ENCODE measurements around the gene SMDT1. TPM values are rescaled to one million over a fixed set of nuclear protein-coding genes. Genes with fewer than 3 reads are reported as not detected.
"Not testable (repeated sequence)": the region's sequence is repeated elsewhere in the genome, so short reads cannot be mapped to it uniquely, and the experiment has no call there.

Gene SMDT1
- total RNA-seq, 1 donor, result 18.6 TPM

DNA sequence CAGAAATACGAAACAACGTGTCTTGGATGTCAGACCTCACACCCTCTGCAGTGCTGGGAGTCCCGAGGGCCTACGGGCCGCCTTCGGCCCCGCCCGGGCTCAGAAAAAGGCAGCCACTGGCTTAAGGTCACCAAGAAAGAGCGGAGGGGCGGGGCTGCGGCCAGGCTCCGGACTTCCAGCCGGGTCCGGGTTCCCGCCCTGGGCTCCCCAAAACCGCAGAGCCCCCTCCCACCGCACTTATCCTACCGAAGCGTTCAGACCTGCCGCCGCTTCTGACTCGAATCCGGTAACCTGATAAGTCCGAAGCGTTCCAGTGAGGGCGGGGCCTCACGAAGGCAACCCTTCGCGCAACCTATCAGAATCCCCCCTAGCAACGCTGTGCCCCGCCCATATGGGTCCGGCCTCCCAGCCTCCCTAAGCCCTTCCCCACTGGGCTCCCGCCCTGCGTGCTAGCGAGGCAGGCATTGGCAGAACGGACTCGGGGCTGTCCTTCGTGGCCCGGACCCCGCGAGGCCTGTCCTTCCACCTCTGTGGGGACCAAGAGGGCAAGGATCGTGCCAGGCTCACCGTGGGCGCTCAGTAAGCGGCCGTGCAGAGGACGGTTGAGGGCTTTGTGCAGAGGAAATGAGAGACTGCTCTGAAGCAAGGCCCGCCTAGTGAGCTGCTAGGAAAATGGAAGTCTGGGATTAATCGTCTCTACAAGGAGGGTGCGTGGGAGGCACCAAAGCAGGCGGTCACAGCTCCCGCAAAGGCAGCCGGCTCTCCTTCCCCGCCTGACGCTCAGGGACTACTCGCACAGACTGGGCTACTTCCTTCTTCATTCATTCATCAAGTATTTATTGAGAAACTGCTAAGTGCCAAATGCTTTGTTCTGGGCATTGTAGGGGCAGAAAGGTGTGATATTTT is 8.7 kb upstream of the SMDT1 start, which contains the start of gene NAGA:
NAGA (minus strand) TSS at position 296 of the 906 bp plus-strand sequence. CDS start 515 bp downstream, outside the sequence.
- DNase-seq (ENCODE audit: low read depth in 2 of 3, low spot score in 2 of 3), result peak; percentile 67 to 97 (median 94)

DNA sequence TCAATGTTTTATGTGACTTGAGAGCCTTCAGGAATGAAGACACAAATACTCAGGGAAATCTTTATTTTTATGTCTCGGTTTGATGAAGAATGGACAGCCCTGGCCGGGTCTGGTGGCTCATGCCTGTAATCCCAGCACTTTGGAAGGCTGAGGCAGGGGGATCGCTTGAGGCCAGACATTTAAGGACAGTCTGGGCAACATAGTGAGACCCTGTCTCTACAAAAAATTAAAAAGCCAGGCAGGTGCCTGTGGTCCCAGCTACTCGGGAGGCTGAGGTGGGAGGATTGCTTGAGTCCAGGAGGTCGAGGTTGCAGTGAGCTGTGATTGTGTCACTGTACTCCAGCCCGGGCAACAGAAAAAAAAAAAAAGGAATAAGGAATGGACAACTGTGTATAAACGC is 8.0 kb upstream of the SMDT1 start:
- DNase-seq (ENCODE audit: low read depth in 2 of 3, low spot score in 2 of 3), result not testable (repeated sequence)

DNA sequence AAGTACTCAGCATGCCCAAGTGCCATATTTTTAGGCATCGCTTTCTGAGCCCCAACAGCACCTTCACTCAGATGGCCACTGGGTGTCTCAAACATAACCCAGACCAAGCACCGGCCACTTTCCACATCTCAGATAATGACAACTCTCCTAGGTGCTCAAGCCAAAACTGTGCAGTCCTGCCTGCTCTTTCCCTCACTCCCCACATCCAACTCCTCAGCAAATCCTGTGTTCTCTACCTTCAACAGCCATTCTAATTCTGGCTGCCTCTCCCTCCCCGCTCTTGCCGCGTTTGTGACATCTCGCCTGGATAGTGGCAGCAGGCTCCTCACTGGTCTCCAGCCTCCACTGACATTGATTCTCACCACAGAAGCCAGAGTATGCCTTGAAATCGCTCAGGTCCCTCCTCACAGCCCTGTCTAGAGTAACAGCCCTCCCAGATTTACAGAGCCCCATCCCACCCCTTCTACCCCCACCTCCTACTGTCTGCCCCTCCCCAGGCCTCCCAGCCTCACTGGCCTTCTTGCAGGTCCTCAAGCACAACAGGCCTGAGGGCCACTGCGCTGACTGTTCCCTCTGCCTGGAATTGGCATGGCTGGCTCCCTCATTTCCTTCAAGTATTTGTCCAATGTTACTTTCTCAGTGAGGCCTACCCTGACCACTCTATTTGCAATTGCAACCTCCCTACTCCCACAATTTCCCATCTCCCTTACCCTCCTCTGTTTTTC is 6.7 kb upstream of the SMDT1 start:
- DNase-seq (ENCODE audit: low read depth in 2 of 3, low spot score in 2 of 3), result no peak

DNA sequence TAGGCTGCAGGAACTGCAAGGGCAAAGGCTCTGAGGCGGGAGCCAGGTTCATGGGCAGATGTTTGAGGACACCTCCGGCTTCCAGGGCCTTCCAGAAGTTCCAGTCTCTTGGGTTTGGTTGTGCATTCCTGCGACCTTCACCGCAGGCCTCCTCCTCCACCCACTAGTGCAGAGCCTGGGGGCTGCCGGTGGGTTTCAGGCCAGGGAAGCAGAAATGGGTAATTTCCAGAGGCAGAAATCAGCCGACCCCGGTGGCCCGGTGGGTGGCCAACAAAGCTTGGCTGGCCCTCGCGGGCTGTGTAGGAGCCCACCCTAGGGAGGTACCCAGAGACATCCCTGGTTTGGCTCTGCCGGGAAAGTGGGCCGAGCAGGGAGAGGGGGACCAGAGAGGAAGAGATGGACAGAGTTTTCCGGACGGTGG is 5.9 kb upstream of the SMDT1 start:
- DNase-seq (ENCODE audit: low read depth in 2 of 3, low spot score in 2 of 3), result no peak

DNA sequence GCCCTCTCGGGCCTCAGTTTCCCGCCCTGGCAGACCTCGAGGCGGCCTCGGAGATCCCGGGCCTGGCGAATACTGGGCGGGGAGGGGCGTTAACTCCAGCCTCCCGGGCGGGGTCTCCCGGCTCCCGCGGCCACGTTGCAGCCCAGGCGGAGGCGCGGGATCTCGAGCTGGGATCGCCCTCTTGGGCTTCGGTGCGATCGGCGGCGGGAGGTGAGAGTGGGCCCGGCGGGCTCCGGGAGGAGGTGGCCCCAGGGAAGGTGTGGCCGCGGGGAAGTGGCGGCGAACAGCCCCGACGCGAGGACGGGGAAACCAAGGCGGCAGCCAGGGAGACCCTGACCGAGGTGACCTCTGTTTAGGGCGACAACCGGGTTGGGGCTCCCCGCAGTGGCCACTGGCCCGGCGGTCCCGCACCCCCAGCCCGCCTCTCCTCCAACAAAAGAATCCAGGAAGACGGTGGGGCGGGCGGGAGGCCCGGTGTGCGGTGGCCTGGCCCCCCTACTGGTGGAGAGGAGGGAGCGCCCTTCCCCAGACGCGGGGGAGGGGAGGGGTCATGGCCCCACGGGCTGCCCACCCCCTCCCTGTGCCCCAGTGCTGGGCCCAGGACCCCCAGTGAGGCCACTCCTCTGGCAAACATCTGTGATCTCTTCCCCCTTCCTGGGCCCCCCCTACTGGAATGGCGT is 5.2 kb upstream of the SMDT1 start, which contains the start of gene PHETA2:
PHETA2 (plus strand) TSS at position 117 of the 680 bp plus-strand sequence. CDS start 3,046 bp downstream, outside the sequence.
- peak in 2 of 3 donors; percentile 68 to 69 for DNase-seq (ENCODE audit: low read depth in 2 of 3, low spot score in 2 of 3)

DNA sequence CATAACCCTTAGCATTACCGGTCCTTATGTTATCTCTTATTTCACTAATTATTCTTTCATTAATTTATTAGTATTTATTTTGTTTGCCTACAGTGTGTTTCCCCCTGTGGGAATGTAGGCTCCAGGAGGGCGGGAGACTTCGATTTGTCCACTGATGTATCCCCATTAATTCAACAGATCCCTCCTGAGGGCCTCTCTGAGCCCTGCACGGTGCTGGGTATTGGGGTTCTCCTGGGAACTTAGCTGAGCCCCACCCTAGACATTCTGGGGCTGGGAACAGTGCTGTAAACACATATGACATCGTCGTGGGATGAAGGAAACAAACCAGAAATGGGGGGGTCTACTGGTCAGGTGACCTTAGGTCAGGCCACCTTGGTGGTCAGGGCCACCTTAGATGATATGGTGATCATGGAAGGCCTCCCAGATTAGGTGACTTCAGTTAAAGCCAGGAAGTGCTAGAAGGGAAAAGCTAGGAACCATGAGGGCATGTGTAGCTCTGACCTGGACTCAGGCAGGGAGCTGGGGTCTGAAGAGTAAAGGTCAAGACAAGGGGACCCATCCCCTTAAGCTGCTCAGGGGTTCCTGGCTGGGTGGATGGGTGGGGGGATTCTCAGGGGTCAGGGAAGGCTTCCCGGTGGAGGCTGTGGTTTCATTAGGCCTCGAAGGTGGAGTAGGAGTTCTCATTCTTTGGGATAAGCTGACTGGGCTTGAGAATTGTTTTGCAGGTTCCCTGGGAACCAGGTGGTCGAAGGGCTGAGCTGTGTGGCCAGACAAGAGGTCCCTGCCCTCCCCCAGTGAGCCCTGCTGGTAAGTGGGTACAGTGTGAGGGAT is 4.4 kb upstream of the SMDT1 start:
- DNase-seq (ENCODE audit: low read depth in 2 of 3, low spot score in 2 of 3), result no peak

DNA sequence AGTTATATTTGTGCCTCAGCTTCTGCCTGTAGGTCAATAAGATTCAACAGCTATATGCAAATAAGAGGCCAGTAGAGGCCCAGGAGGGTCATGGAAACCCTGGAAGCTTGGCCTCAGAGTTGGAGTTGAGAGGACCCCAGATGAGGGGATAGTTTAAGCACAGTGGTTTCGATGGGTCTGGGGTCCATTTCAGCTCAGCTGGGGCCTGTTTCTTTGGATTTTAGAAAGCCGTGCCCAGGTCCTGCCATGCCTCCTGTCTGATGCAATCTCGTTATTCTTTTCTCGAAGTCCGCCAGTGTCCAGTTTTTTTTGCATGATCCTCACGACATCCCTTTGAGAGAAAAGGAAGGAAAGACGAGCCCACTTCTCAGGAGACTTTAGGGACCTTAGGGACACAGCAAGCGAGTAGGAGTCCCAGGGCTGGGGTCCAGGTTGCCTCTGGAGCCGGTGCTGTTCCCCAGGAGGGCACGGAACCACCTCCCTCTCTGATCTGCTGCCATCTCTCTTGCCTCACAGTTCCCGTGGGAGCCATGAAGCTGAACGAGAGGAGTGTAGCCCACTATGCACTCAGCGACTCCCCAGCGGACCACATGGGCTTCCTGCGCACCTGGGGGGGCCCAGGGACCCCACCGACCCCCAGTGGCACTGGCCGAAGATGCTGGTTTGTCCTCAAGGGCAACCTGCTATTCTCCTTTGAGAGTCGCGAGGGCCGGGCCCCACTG is 2.6 kb upstream of the SMDT1 start:
- DNase-seq (ENCODE audit: low read depth in 2 of 3, low spot score in 2 of 3), result no peak

DNA sequence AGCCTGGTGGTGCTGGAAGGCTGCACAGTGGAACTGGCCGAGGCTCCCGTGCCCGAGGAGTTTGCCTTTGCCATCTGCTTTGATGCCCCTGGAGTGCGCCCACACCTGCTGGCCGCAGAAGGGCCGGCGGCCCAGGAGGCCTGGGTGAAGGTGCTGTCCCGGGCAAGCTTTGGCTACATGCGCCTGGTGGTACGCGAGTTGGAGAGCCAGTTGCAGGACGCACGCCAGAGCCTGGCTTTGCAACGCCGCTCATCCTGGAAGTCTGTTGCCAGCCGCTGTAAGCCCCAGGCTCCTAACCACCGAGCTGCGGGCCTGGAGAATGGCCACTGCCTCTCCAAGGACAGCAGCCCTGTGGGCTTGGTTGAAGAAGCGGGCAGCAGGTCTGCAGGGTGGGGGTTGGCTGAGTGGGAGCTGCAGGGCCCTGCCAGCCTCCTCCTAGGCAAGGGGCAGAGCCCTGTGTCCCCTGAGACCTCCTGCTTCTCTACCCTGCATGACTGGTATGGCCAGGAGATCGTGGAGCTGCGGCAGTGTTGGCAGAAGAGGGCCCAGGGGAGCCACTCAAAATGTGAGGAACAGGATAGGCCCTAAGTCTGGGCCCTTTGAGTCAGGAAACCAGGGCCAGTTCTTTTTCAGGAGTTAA is 1.9 kb upstream of the SMDT1 start:
- no peak for DNase-seq (ENCODE audit: low read depth in 2 of 3, low spot score in 2 of 3)

DNA sequence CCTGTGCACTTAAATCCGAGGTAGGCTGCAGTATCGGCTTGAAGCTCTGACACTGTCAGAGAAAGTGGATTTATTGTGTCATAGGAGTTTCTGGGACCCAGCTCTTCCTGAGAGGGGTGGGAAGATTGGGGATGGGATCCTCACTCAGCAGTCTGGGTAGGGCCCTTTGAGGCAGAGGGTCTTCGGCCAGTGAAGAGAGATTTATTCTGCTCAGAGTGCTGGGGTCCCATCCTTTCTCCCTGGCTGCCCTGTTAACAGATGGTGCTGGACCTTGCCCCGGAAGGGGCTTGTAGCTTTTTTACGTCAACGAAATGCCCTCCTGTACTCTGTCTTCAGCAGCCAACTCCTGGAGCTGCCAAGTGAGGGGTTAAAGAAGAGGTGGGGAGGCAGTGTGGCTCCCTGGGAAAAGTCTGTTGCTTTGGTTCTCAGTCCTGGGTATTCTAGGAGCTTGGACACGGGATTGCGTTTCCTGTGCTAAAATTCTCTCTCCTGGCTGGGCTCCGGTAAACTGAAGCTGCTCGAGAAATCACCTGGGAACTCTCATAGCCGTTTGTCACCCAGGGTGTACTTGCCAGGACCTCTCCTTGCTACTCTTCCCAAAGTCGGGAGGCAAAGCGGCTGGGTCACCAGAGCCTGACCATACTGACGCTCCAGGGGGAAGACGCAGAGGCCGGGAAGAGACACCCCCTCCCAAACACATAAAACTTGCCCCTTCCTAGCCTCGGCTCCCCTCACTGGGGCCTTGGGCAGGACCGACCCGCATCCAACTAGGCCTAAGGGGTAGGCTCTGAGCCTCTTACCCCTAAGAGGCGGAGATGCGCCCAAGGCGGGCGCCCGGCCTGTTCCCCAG is 806 bp upstream of the SMDT1 start:
- no peak for DNase-seq (ENCODE audit: low read depth in 2 of 3, low spot score in 2 of 3)

DNA sequence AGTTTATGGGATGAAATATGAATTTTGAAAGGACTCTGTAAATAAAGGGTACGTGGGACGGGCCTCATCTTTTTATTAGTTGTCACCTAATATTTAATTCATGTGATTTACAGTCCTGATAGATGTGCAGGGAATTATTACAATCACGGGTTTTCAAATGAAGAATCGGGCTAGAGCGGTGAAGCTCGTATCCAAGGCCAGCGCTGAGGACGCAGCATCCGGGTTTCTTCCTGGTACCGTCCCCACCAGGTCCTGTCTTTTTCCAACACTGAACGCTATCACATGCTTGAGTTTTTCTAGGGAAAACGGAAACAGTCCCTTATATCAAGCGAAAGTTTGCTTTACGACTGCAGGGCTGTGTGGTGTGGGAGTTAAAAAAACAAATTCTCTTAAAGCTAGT is 787 bp downstream of the SMDT1 start:
- DNase-seq (ENCODE audit: low read depth in 2 of 3, low spot score in 2 of 3), result peak in 1 of 3 donors; percentile 17

DNA sequence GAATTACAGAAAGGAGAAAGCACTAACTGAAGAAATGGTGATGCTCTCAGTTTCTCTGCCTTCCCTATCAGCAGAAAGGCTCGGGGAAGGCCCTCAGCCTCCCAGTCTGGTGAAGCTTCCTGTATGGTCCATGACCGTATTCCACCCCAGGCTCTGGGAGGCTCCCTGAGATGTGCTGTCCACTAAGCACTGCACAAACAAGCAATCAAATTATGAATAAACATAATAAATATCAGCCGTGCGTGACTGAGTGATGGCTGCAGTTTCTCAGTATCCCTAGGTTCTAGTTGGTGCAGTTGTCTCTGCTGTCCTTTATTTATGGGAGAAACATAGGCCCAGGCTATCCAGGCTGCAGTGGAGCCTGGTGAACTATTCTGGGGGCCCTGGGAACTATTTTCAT is 3.6 kb downstream of the SMDT1 start:
- DNase-seq (ENCODE audit: low read depth in 2 of 3, low spot score in 2 of 3), result no peak

DNA sequence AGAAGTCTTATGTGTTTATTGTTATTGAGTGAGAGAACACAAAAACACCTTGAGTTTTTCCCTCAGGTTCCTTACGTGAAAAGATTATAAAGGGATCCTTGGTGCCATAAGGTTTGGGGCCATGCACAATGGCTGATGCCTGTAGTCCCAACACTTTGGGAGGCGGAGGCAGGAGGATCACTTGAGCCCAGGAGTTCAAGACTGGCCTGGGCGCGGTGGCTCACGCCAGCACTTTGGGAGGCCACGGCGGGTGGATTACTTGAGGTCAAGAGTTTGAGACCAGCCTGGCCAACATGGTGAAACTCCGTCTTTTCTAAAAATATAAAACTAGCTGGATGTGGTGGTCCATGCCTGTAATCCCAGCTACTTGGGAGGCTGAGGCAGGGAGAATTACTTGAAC is 5.4 kb downstream of the SMDT1 start:
- no peak for DNase-seq (ENCODE audit: low read depth in 2 of 3, low spot score in 2 of 3)

DNA sequence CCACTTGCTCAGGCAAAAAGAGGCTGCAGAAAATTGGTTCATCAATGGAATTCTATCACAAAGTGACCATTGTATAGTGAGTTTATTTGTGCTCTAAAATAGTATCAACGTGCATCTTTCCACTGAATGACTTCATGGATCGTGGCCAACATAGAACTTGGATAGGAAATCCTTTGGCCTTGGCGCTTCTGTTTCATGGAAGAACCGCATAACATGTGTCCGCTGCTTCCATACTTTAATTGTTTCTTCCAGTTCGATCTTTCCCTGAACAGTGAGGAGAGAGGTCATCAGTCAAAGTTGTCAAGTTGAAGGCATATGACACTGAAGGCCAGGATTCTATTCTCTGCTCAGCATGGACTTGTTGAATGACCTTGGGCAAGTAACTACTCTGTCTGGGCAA is 6.6 kb downstream of the SMDT1 start:
- DNase-seq (ENCODE audit: low read depth in 2 of 3, low spot score in 2 of 3), result no peak

DNA sequence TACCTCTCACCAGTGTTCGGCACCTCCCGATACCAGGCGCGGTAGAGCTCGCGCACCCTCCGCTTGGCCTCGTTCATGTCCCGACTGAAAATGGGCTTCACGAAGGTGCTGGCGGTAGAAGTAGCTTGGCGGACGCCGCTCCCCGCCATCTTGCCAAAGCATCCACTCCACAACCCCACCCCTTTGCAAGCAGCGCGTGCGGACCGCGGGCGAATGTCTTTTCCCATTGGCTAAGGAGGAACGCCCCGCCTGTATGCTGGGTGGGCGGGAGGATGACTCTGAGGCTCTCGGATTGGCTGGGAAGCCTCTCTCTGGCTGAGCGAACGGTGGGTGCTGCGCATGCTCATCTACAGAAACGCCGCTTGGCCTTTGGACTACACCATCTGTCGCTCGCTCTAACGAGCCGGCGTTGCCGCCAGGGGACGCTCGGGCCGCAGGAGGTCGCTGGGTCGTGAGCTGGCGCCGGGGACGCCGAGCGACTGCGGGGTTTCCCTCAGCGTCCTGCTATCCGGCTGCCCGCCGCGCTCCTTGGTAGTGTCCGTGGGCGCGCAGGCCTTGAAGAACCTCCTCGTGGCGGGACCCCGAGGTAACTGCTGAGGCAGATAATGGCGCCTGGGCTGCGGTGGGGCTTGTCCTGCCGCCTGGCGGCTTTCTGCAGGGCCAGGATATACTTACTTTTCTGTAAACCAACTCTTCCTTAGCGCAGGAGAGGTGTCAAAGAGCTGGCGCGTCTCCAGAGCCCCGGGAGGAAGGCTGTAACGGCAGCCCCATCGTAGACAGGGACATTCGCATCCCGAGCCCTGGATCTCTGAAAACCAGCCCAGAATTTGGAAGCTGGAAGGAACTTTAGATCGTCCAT is 11.3 kb downstream of the SMDT1 start, which contains the start of gene NDUFA6:
NDUFA6 (minus strand) TSS at position 177 of the 859 bp plus-strand sequence; CDS start at position 149, 28 bp downstream.
- DNase-seq (ENCODE audit: low read depth in 2 of 3, low spot score in 2 of 3), result peak; percentile 94 to 100 (median 98)

DNA sequence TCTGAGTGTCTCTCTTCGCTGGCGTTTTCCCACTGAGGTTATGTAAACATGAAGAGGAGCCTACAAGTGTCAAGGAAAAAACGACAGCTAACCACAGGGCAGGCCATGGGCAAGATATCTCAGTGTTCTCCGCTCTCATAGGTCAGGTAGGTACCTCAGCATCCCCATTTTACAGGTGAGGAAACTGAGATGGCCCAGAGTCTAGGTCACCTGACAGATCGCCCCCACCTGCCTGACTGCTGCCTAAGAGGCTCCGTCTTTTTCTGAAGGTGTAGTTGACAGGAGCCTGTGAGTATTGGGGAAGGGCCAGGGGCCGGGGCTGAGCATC is 11.9 kb downstream of the SMDT1 start:
- no peak for DNase-seq (ENCODE audit: low read depth in 2 of 3, low spot score in 2 of 3)

DNA sequence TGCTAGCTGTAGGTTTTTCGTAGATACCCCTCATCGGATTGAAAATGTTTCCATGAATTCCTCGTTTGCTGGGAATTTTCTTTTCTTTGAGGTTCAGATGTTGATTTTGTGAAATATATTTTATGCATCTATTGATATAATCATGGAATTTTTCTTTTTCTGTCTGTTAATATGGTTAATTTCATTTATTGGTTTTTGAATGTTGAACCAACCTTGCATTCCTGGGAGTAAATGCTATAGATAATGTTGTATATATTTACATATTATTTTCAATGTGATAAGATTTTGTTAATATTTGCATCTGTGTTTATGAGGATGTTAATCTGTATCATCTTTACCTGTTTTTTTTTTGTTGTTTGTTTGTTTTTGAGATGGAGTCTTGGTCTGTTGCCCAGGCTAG is 21.7 kb downstream of the SMDT1 start:
- peak in 1 of 3 donors; percentile 41 for DNase-seq (ENCODE audit: low read depth in 2 of 3, low spot score in 2 of 3)

DNA sequence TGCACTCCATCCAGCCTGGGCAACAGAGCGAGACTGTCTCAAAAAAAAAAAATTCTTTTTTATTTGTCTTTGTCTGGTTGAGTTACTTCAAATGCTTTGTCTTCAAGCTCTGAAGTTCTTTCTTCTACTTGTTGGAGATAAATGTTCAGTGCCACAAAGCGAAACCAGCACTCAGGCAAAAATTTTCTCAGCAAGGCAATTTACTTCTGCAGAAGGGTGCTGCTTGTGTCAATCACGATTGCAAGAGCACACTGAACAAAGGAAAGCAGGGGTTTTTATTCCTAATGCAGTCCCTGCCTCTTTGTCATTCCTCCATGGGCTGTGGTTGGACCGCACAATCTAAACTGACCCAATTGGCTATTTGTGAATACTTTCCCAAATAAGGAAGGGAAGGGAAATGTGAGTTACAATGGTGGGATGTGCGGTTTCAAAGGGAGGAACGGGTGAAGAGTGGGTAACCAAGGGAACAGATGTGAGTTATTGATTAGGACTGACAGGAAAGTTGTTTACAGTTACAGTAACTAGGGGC is 24.9 kb downstream of the SMDT1 start:
- not testable (repeated sequence) for DNase-seq (ENCODE audit: low read depth in 2 of 3, low spot score in 2 of 3)
